Activated CD8-positive, alpha-beta memory T cell treated with anti-CD3 and anti-CD28 coated beads, Interleukin-2, amount 50 U/mL, for 24 hours (primary cell): Measurements from ENCODE around the gene NAAA.
"Not testable (repeated sequence)": the region's sequence is repeated elsewhere in the genome, so short reads cannot be mapped to it uniquely, and the experiment has no call there.

ENCODE experiments used
- DNase-seq: peaks from one replicate; pipeline ENCODE4 v3.0.0-alpha.2; 2020; ENCODE audit errors: extremely low read depth

The NAAA gene

DNA sequence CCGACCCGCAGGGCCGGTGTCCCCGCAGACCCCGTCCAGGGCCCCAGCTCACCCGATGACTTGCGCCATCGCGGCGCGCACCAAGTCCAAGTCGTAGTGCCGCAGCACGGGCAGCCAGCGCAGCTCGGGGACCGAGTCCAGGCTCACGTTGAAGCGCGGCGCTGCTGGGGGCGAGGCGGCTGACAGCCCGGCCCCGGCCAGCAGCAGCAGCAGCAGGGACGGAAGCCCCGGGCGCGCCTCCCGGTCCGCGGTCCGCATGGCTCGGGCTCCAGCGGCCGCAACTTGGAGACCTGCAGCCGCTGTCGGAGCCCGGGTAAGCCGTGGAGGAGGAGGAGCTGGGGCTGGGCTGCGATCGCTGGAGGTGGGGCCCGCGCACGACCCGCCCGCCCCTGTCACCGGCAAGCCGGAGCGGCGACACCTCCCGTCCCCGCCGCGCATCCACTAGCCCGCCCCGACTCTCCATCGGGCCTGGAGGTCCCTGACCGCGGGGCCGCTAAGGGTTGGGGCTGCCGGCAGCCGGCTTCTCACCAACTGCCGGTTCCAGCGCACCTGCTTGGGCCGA lies at the start of gene NAAA:
Gene NAAA (minus strand): TSS at position 322 of the 562 bp plus-strand sequence. CDS start 64 bp downstream, at position 258.
- DNase-seq = peak; percentile 47

DNA sequence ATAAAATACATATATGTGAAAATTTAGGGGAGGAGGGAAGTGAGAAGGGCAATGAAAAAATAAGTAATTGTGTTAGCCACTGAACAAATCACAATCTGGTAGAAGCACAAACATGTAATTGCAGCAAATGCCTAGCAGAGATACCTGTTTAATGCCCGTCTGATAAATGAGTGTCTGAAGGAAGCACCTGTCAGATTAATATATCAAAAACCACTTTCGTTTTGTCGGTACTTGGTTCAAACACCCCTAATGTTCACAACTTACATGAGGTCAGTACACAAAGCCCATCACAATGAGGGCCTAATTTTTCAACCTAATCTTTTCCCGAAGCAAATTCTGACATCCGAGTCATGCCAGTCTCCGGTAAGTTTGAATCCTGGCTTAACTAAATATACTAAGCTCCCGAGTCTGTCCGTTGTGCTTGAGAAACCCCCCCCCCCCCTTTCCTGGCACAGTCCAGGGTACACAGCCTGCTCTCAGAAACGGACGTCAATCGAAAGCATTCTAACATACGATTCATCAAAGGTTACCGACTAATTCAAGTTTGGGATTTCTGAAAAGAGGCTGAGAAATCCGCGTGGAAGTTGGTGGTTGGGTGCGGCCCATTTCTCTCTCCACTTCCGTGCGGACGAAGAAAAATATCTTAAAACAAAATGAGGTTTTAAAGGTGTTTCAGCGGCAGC lies 49.2 kb upstream of the NAAA start:
- DNase-seq = no peak

DNA sequence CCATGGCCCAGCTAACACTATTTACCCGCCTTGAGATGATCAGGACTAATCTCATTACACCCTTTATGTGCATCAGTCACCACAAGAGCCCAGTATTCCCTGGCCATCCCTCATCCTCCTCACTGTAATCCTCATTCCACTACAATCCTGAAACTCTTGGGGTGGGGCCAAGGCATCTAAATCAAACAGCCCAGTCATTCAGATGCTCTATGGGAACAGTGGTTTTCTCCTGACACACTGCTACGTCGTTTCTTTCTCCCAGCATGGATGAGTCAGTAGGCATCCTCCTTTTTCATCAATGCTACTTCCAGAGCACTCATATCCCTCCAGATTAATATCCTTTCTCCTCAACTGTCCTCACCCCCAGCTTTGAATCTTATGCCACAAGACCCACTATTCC lies 44.3 kb upstream of the NAAA start:
- no peak for DNase-seq

DNA sequence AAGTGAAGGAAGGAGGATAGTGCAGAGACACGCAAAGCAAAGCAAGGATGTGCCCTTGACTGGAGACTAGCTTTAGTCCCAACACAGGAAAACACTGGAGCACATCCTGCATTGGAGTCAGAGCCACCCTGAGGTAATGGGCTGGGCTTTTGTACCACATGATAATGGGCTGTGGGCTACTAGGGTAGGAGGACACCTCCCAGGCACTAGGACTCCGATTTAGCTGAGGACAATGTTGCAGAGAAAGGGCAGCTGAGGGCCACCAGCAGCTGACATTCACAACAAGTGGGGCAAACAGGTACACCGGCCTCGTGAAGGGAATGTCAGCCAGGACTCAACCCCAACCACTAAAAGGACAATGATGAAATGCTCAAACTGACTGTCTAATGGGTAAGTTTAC lies 39.8 kb upstream of the NAAA start:
- DNase-seq = no peak

DNA sequence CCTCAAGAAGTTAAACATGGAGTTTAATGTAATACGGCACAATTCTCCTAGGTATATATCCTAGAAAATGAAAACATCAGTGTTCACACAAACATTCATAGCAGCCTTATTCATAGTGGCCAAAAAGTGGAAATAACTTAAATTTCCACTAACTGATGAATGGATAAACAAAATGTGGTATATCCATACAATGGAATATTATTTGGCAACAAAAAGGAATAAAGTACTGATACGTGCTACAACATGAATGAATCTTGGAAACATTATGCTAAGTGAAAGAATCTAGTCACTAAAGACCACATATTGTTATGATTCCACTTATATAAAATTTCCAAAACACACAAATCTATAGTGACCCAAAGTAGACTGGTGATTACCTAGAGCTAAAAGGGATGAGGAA lies 35.4 kb upstream of the NAAA start:
- no peak for DNase-seq

DNA sequence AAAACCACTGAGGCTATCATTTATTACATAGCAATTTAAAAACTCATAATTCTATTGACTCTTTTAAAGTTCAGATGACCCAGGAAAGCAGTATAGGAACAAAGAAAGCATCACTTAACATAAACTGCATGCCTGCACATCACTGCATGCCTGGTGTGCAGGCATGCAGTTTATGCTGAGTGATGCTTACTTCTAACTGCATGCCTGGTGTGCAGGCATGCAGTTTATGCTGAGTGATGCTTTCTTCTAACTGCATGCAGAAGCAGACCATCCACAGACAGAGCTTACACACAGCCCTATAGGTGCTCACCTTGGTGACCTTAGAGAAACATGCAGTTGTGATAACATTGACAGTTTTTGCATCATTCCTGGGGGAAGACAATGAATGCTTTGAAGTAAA lies 33.0 kb upstream of the NAAA start:
- no peak for DNase-seq

DNA sequence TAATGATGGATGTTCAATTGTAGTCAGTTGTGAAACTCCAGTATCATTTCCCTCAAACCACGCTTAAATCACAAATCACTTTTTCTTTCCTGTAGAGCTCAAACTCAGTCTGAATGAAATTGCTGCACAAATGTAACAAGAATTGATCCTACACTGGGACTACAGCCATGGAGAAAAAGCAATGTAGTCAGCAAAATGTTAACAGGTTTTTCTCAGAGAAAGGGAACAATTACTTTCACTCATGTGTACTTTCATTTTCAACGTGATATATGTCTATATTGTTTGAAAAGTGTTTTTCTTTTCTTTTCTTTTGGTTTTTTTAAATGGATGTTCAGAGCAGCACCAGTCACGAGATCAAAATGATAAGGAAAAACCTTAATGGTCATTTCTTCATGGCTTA lies 27.3 kb upstream of the NAAA start:
- DNase-seq = no peak

DNA sequence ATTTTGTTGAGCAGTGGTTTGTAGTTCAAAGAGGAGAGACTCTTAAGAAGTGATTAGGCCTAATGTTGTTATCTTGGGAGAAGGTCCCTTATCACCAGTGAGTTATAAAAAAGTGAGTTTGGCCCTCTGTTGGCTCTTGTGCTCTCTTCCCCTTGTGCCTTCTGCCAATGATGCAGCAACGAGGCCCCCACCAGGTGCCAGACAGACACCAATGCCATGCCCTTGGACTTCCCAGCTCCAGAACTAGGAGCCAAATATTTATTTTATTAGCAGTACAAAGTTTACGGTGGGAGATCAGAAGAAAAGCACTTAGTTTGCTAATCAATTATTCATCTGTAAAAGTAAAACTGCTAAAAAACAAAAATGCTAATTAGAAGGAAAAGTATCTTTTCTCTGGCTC lies 22.7 kb upstream of the NAAA start:
- no peak for DNase-seq

DNA sequence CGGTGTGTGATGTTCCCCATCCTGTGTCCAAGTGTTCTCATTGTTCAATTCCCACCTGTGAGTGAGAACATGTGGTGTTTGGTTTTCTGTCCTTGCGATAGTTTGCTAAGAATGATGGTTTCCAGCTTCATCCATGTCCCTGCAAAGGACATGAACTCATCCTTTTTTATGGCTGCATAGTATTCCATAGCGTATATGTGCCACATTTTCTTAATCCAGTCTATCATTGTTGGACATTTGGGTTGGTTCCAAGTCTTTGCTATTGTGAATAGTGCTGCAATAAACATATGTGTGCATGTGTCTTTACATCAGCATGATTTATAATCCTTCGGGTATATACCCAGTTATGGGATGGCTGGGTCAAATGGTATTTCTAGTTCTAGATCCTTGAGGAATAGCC lies 21.3 kb upstream of the NAAA start:
- not testable (repeated sequence) for DNase-seq

DNA sequence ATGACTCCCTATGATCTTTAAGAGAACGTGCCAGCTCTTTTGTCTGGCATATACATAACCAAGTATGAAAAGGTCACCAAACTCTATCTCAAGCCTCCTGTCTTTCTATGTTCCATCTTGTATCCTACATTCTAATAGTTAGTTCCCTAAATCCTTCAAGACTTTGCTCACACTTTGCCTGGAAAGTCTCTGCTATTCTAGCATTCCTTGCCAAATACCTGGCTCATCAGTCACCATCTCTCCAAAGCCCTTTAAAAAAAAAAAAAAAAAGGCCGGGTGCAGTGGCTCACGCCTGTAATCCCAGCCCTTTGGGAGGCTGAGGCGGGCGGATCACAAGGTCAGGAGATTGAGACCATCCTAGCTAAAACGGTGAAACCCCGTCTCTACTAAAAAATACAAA lies 17.7 kb upstream of the NAAA start:
- DNase-seq = not testable (repeated sequence)

DNA sequence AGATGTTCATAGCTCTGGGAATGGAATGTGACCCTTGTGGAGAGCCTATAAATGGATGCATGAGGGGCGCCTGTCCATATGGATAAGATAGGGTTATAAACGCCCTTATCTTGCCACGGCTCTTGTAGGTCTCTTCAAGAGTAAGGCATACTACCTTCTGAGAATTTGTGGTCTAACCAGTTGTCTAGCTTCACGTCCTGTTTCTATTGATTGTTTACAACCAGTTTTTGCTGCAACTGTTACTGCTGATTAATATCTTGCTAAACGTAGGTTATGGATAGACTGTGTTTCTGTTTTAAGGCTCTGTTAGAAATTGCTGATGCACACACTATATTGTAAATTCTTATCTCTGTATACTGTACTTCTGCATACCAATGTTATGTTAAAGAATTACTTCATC lies 14.0 kb upstream of the NAAA start:
- DNase-seq = not testable (repeated sequence)

DNA sequence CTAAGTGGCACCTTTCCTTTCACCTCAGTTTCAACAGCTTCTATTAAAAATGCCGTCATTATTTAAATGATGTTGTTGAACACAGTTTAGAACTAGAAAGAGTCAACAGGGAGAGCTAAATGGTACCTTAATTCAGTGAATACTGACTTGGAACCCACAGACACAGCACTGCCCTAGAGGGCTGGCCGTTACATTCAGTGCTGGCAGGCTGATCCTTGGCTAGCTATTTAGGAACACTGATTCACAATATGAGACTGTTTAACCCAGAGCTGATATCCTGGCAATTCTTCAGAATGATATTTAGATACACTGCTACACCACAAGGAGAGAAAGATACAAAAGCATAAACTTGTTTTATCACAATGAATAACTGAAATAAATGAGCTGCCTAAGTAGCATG lies 12.7 kb upstream of the NAAA start:
- DNase-seq = no peak

DNA sequence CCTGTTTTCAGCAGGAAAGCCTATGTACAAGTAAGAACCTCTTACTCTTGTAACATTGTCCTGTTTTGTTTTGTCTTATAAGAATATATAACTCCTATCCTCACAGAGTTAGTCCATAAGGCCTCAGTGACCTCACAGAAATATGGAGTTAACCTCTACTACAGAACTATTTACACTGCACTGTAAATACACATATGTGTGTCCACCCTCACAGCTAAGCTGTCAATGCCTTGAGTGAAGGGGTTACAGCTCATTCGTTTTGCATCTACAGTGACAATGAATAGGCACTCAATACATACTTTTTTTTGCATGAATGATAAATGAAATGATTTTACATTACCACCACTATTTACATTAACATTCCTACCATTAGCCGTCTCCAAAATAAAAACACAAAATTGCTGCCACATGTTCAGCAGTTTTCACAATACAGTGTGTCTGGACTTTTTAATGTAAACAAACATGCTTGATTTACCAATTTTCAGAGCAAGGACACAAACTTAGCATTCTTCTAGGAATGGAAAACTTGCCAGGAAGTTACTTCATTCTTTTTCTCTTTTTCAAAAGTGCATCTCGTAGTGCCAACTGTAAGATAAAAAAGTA lies 9.5 kb upstream of the NAAA start:
- no peak for DNase-seq

DNA sequence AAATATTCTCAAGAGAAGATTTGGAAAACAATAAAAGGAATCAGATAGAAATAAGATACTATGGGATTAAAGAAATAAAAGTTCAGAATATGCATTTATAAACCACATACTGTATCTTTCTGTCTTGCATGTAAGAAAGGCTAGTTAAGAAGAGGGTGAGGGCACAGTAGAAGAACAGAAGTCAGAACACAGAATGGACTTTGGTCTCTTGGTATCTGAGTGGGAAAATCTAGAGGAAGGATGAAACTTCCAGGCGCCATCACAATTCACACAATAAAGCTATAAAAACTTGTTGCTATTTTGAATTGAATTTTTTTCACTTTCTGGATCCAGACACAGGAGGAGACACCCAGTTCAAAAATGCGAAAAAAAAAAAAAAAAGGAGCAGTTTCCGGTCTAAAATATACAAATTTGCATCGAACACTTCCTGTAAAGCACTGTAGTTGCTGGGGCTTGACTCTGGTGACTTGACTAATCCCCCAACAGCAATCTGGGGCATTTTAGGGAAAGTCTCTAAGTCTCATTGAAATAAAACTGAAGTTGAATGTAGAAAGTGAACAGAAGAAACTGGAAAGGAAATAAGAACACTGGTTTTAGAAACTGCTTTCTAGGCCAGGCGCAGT lies 8.1 kb upstream of the NAAA start:
- DNase-seq = no peak

DNA sequence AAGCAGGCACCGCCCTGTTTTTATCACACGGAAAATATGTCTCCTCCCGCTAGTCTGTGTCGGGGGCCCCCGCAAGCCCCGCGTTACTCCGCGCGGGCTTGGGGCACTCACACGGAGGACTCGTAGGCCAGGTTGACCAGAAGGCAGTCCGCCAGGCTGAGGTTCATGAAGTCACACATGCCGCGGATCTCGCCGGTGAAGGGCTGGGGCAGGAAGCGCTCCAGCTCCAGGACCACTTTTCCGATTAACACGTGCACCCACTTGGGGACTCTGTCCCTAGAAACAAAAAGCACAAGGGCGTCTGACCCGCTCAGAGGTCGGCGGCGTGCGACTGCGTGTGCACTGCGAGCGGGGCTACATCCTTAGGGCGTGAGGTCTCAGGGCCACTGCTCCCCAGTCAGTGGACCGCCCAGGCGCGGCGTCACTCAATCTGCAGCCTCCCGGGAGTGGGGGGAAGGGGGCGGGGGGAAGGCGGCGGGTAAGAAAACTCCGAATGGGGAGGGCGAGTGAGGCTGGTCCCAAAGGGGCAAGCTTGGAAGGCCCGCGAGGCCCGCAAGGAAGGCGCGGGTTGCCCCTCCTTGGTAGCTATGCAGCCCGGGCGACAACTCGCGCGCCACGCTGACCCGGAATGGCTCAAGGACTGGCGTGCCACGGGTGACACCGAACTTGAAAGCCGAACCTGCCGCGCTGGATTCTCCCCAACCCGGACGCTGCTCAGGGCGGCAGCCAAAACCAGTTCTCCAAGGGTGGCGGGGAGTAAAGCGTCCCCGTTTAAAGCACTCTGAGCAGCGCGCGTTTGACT lies 722 bp downstream of the NAAA start:
- DNase-seq = peak; percentile 47

DNA sequence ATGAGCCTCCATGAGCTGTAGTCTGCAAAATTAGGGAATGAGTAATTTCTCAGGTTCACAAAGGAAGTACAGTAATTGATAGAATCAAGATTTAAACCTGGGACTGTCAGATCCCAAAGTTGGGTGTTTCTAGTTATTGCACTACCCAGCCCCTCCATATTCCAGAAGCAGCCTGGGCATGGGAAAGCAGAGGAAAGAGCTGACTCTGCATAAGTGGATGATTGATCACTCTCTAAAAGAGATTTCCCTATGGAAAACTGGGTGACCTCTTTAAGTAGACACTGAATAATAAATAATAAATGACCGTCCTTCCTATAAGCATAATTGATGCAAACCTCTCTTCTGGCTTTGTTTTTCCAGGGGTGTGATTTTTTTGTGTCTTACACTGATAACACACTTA lies 5.2 kb downstream of the NAAA start:
- no peak for DNase-seq

DNA sequence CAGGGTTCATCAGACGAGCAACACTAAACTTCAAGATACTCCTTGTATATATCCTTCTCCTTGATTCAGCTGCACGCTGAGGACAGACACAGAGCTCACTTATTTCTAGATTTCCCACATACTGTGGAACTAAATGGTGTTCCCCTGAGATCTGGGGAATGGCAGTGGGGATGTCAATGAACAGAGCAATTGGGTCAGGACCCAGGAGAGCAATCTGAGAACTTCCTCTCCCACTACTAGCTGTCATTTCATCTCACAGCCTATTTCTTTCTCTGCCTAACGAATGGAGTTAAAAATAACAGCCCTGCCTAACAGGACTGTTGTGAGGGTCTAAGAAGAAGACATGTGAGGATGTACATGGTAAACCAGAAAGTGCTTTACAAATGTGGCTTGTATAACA lies 10.7 kb downstream of the NAAA start:
- DNase-seq = no peak

DNA sequence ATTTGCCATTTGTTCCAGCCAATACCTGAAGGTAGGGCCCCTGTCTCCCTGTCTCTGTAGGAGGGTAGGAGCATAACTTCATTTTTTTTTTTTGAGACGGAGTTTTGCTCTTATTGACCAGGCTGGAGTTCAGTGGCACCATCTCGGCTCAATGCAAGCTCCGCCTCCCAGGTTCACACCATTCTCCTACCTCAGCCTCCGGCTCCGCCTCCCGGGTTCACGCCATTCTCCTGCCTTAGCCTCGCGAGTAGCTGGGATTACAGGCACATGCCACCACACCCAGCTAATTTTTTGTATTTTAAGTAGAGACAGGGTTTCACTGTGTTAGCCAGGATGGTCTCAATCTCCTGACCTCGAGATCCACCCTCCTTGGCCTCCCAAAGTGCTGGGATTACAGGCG lies 15.9 kb downstream of the NAAA start:
- not testable (repeated sequence) for DNase-seq

DNA sequence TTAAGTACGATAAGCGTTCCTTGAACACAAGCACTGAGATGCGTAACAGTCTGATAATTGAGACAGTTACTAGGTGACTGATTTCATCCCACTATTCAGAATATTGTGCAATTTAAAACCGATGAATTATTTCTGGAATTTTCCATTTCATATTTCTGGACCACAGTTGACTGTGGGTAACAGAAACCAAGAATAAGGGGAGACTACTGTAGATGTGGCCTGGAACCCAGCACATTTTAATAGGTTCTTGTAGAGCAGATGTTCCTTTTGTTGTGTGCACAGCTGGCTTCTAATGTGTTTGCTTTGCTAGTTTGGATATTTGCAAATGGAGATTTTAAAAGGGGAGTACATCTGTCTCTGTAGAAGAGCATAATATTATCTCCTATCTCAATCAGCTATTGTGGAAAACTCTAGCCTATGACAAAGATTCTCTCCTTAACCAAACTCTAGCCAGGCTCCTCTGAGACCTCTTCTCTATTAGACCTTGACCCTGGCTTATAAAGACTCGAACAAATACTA lies 16.4 kb downstream of the NAAA start:
- no peak for DNase-seq

DNA sequence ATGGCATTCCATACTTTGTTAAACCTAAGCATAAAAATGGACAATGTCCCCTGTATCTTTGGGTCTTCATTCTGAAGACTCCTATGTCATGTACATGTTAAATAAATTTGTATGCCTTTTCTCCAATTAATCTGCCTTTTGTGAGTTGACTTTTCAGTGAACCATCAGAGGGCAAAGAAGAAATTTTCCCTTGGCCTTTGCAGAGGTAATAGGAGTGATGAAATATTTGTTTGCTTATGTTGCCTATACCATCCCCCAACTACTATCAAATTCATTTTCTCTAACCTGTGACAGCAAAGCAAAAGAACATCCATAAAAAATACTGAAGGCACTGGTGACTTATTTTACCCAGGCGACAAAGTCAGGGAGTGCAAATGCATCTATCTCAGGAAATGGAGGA lies 18.2 kb downstream of the NAAA start:
- no peak for DNase-seq

DNA sequence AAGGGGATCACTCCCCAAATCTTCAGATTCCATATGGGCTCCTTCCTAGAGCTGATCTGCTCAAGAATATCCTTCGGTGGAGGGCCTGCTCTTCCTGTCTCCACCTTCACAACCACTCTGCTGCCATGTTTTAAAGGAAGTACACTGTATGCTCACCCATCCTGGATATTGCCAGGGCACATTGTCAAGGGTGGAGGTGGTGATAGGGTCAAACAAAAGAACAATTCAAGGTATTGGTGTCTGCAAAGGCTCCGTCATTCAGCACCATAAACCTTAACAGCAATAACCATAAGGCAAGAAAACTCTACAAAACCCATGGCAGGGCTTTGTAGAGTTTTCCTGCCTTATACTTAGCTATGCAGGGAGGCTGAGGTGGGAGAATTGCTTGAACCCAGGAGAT lies 18.9 kb downstream of the NAAA start:
- DNase-seq = no peak

DNA sequence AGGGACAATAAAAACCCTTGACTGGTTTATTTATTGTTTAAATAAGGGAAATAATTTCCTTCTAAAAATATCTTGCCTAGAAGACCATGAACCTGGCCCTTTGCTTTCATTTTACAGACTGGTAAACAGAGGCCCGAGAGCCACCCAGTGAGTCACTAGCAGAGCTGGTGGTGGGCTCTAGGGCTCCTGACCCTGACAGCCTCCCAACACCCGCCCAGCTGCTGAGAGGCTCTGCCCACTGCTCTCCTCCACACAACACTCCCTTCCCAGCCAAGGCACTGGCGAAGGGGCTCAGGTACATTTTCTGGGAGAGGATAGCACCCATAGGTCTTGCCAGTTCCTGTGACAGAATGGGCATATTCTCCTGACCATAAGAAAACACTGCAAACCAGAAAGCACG lies 20.5 kb downstream of the NAAA start:
- no peak for DNase-seq
